ENCODE measurements around the gene TGFB1.
"Not testable (repeated sequence)": the region's sequence is repeated elsewhere in the genome, so short reads cannot be mapped to it uniquely, and the experiment has no call there.

TGFB1 gene

GRCh38 chr19:41299046-41299754 lies 54.5 kb downstream of the TGFB1 start:
- no peak for DNase-seq

GRCh38 chr19:41298348-41298964 lies 55.3 kb downstream of the TGFB1 start:
- DNase-seq, result peak in 1 of 2 donors; percentile 6

GRCh38 chr19:41297628-41298347 lies 55.9 kb downstream of the TGFB1 start:
- no peak for DNase-seq

- DNase-seq, result no peak
Measured at GRCh38 chr19:41296433-41296871, 57.3 kb downstream of the TGFB1 start.

- no peak for DNase-seq
Measured at GRCh38 chr19:41295499-41295898, 58.2 kb downstream of the TGFB1 start.

- DNase-seq, result no peak
Measured at GRCh38 chr19:41294393-41294792, 59.3 kb downstream of the TGFB1 start.

GRCh38 chr19:41289814-41290213 lies 63.9 kb downstream of the TGFB1 start:
- not testable (repeated sequence) for DNase-seq

GRCh38 chr19:41288673-41289530 lies 64.8 kb downstream of the TGFB1 start:
- no peak for DNase-seq

Measured in hippocampal formation (tissue), 2 donors.